Measurements from ENCODE around the gene IQSEC2. TPM values are rescaled to one million over a fixed set of nuclear protein-coding genes. Genes with fewer than 3 reads are reported as not detected.

Gene IQSEC2
- total and polyA plus RNA-seq, 2 of the 4 experiments (the other 2 are of a cell fraction), result 2.5 to 11.4 TPM

DNA sequence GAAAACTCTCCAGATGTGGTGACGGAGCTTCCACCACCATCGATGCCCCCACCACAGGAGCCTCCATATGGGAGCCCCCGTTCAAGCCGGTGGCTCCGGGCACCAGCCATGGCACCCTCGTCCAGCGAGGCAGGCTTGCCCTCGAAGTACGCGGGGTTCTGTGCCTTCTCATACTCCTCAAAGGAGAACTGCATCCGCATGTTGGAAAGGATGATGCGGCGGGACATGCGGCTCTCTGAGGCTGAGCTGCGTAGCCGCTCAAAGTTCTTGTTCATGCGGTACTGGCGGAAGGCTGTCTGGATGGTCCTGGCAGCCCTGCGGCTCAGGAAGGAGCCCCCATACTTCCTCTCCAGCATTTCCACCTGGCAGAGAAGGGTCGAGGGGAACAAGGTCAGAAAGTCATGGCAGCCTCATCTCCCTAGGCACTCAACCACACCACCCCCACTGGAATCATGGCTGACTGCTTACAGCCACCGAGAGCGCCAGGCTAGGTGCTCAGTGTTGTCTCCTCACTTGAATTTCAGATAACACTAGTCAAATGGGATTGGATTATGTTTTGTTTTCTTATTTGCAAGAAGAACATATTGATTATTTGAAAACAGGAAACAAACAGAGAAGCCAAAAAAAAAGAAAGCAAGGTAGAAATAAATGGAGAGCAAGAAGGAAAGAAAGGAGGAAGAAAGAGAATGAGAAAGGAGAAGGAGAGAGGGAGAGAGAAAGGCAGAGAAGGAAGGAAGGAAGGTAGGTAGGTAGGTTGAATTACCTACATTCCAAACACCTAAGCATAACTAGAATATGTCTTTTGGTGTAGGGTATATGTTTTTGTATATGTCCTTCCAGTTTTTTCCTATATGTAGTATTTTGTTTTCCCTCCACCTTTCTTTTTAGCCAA, 26.6 kb downstream of the IQSEC2 start:
- Histone ChIP-seq H3K18ac (ENCODE audit: low read depth, low read length) (no peak overlapping the region), H4K20me1 (ENCODE audit: insufficient read depth, low read length) (no peaks in the 10 kb centered on the region; the same call in 1 of the 2 replicates)

More for the DNA sequence above, 26.6 kb downstream of the IQSEC2 start:
- Histone ChIP-seq H2AK5ac (ENCODE audit: low read depth, low read length) (no peak overlapping the region), H3K23ac (ENCODE audit: low read depth, low read length) (no peak overlapping the region), H3K4me1 (ENCODE audit: control insufficient read depth, insufficient read depth, low read length) (no peaks in the 10 kb centered on the region), H3K36me3 (ENCODE audit: control insufficient read depth, insufficient read depth, low read length) (peaks cover 3% of the 10 kb centered on the region; the same call in 1 of the 2 replicates), H3K9ac (ENCODE audit: low read depth, low read length) (no peak overlapping the region), H3K14ac (replicated peaks; ENCODE audit: low read depth, low read length) (no peak overlapping the region), H3K4me2 (ENCODE audit: low read depth, low read length) (no peak overlapping the region), H3K4ac (ENCODE audit: low read depth, low read length) (no peak overlapping the region), H3K27ac (ENCODE audit: insufficient read depth, low read length) (no peak overlapping the region), H2BK5ac (ENCODE audit: low read depth, low read length, poor library complexity, severe bottlenecking) (no peak overlapping the region), H3K79me1 (ENCODE audit: low read depth in 1 of 2, low read length in 2 of 2) (no peaks in the 10 kb centered on the region), H3K27me3 (ENCODE audit: control insufficient read depth, insufficient read depth, low read length) (peaks cover 20% of the 10 kb centered on the region; the same call in 1 of the 2 replicates), H4K91ac (ENCODE audit: insufficient read depth, low read depth, low read length) (no peak overlapping the region), H4K8ac (ENCODE audit: low read depth in 2 of 2, low read length in 2 of 2) (no peak overlapping the region), H3K9me3 (ENCODE audit: control insufficient read depth, insufficient read depth, low read length) (no peaks in the 10 kb centered on the region), H2BK120ac (ENCODE audit: low read depth, low read length) (no peak overlapping the region), H2AFZ (replicated peaks; ENCODE audit: low read length, poor library complexity) (no peak overlapping the region), H3K9me1 (ENCODE audit: insufficient read depth, low read length) (no peaks in the 10 kb centered on the region; the same call in 1 of the 2 replicates), H2BK15ac (ENCODE audit: low read depth, low read length) (no peak overlapping the region), H3K4me3 (ENCODE audit: insufficient read depth, low read depth, low read length) (no peak overlapping the region), H2BK20ac (ENCODE audit: low read depth, low read length) (no peak overlapping the region), H2AK9ac (replicated peaks; ENCODE audit: low read depth, low read length, poor library complexity) (peak overlapping the region; percentile 77), H4K5ac (ENCODE audit: low read depth, low read length) (no peak overlapping the region), H3K56ac (ENCODE audit: extremely low read depth, insufficient read depth, low read length) (no peak overlapping the region)
- DNase-seq (no peak), ATAC-seq (ENCODE audit: low read depth) (no peak)
- dilution Hi-C loops (cut with HindIII; ENCODE audit: low sequenced_read_pairs, unreplicated experiment) (no loop called here), in situ Hi-C loops (cut with MboI; ENCODE audit: low sequenced_read_pairs) (no loop called here), intact Hi-C loops (cut with micrococcal nuclease) (no loop called here)
- ChIA-PET POLR2A (ENCODE audit: unreplicated experiment) (no interaction called here), CTCF (interaction anchor here (0.6 to 2.0 kb wide), 2 partner anchors 10 to 63 kb away, joined by 4 to 11 read pairs; no protein-coding TSS in a partner anchor)
- TF ChIP-seq CHD1 (IDR thresholded peaks at IDR 0.05; ENCODE audit: low read depth, low read length), result no peak
- TF ChIP-seq FOS (IDR thresholded peaks at IDR 0.05; ENCODE audit: low read depth, low read length), result no peak
- TF ChIP-seq CEBPB (IDR thresholded peaks at IDR 0.05; ENCODE audit: low read depth, low read length), result no peak
- TF ChIP-seq USF2 (IDR thresholded peaks at IDR 0.05; ENCODE audit: low read depth, low read length), result no peak
- TF ChIP-seq RAD21 (IDR thresholded peaks at IDR 0.05; ENCODE audit: low read length), result no peak
- BruUV-seq (replicated peaks), result no TSS peak
- WGBS, 2 experiments (ENCODE audit: extremely low coverage in 2 of 2, insufficient read length in 1 of 2), result 95% methylated on average over 8 of the region's 22 CpGs; no CpG with 5 or more reads in 1 of the 2 experiments
